Measurements from ENCODE around the gene NECTIN2. TPM values are rescaled to one million over a fixed set of nuclear protein-coding genes. Genes with fewer than 3 reads are reported as not detected.
"Not testable (repeated sequence)": the region's sequence is repeated elsewhere in the genome, so short reads cannot be mapped to it uniquely, and the experiment has no call there.

Gene NECTIN2
- total RNA-seq, 2 experiments from 2014 or later: 1.8 to 1.9 TPM

GRCh38 chr19:44879309-44880065 lies 33.4 kb downstream of the NECTIN2 start:
- H3K36me3 Mint-ChIP-seq (ENCODE audit: low read depth): no peaks in the 10 kb centered on the region
- DNase-seq (no peak), ATAC-seq (ENCODE audit: poor library complexity) (no peak)
- intact Hi-C loops (cut with DNase I, micrococcal nuclease): no loop called here
- CTCF ChIA-PET: no interaction called here
- H3K4me1 Mint-ChIP-seq (ENCODE audit: low read depth): peaks cover 10% of the 10 kb centered on the region
- H3K36me3 ChIP-seq (ENCODE audit: insufficient read depth, low read length): no peaks in the 10 kb centered on the region
- no peaks in the 10 kb centered on the region for H3K27me3 ChIP-seq (ENCODE audit: control insufficient read depth in 1 of 2, insufficient read depth in 2 of 2, low read length in 2 of 2)
- no peaks in the 10 kb centered on the region for H3K4me1 ChIP-seq (ENCODE audit: insufficient read depth, low read length)
- H3K9me3 Mint-ChIP-seq: no peaks in the 10 kb centered on the region
- TF ChIP-seq CTCF (IDR thresholded peaks at IDR 0.05): no peak
- no peak overlapping the region for H3K4me3 Mint-ChIP-seq
- H3K9me3 ChIP-seq (ENCODE audit: control insufficient read depth in 1 of 2, insufficient read depth in 1 of 2, low read length in 2 of 2): no peaks in the 10 kb centered on the region
- no peaks in the 10 kb centered on the region for H3K27me3 Mint-ChIP-seq
- H3K4me3 ChIP-seq (ENCODE audit: low read length): no peak overlapping the region
- POLR2A ChIA-PET: no interaction called here
- H3K27ac Mint-ChIP-seq: no peak overlapping the region
- no peak overlapping the region for H3K27ac ChIP-seq (ENCODE audit: low read depth in 1 of 2, low read length in 2 of 2)

GRCh38 chr19:44882063-44882462 lies 36.0 kb downstream of the NECTIN2 start:
- H3K4me1 Mint-ChIP-seq (ENCODE audit: low read depth): peaks cover 4% of the 10 kb centered on the region
- intact Hi-C loops (cut with DNase I, micrococcal nuclease): no loop called here
- Histone ChIP-seq H3K27ac (ENCODE audit: low read depth in 1 of 2, low read length in 2 of 2) (no peak overlapping the region), H3K27me3 (ENCODE audit: control insufficient read depth in 1 of 2, insufficient read depth in 2 of 2, low read length in 2 of 2) (no peaks in the 10 kb centered on the region), H3K36me3 (ENCODE audit: insufficient read depth, low read length) (no peaks in the 10 kb centered on the region), H3K4me1 (ENCODE audit: insufficient read depth, low read length) (no peaks in the 10 kb centered on the region), H3K9me3 (ENCODE audit: control insufficient read depth in 1 of 2, insufficient read depth in 1 of 2, low read length in 2 of 2) (no peaks in the 10 kb centered on the region), H3K4me3 (ENCODE audit: low read length) (no peak overlapping the region)
- no peak overlapping the region for H3K27ac Mint-ChIP-seq
- no peaks in the 10 kb centered on the region for H3K36me3 Mint-ChIP-seq (ENCODE audit: low read depth)
- no peaks in the 10 kb centered on the region for H3K9me3 Mint-ChIP-seq
- no peak for TF ChIP-seq CTCF (IDR thresholded peaks at IDR 0.05)
- ATAC-seq (ENCODE audit: poor library complexity): no peak
- H3K27me3 Mint-ChIP-seq: no peaks in the 10 kb centered on the region
- no peak overlapping the region for H3K4me3 Mint-ChIP-seq
- POLR2A ChIA-PET: no interaction called here
- CTCF ChIA-PET: no interaction called here
- DNase-seq: no peak

- H3K4me3 Mint-ChIP-seq; H3K36me3 ChIP-seq (ENCODE audit: insufficient read depth, low read length); intact Hi-C loops (cut with DNase I, micrococcal nuclease); H3K27ac Mint-ChIP-seq; H3K27me3 Mint-ChIP-seq; DNase-seq; H3K4me1 Mint-ChIP-seq (ENCODE audit: low read depth); H3K4me3 ChIP-seq (ENCODE audit: low read length); H3K4me1 ChIP-seq (ENCODE audit: insufficient read depth, low read length); H3K9me3 Mint-ChIP-seq; H3K27me3 ChIP-seq (ENCODE audit: control insufficient read depth in 1 of 2, insufficient read depth in 2 of 2, low read length in 2 of 2); ATAC-seq (ENCODE audit: poor library complexity); H3K27ac ChIP-seq (ENCODE audit: low read depth in 1 of 2, low read length in 2 of 2); POLR2A ChIA-PET; H3K36me3 Mint-ChIP-seq (ENCODE audit: low read depth); H3K9me3 ChIP-seq (ENCODE audit: control insufficient read depth in 1 of 2, insufficient read depth in 1 of 2, low read length in 2 of 2): not testable (repeated sequence)
- CTCF ChIA-PET: interaction anchor here (1.3 kb wide), 1 partner anchor 37 kb away, joined by 3 read pairs; the partner anchor contains the start of gene NECTIN2
These were observed 36.7 kb downstream of the NECTIN2 start for GRCh38 chr19:44882619-44883397.

All from CD4-positive, alpha-beta T cell (primary cell).